HepG2 (cell line): ENCODE results near the gene OPA3.

Experiments used
- FIP1L1 ChIP-seq: fragments of 200-400 bp; formaldehyde crosslinking; IDR thresholded peaks from 2 replicates; pipeline ENCODE4 v1.6.1; 2018; ENCODE audit warnings: low read depth, mild to moderate bottlenecking, low read length, moderate library complexity, borderline replicate concordance; ENCODE audit not compliant: insufficient read depth
- MAFK ChIP-seq, 2 experiments: IDR thresholded peaks in 1 of 2; conservative IDR thresholded peaks in 1 of 2; 2 replicates each; pipeline ENCODE4 v1.6.1; 2011; ENCODE audit warnings: improper control_type of control experiment in 2 of 2, low read length in 2 of 2
- ZNF124 ChIP-seq: sonication (generic); formaldehyde crosslinking; IDR thresholded peaks from 2 replicates; pipeline ENCODE4 v1.4.0; 2020; ENCODE audit warnings: missing genetic modification reagents
- ZNF143 ChIP-seq: sonication (generic); formaldehyde crosslinking; IDR thresholded peaks from 2 replicates; pipeline ENCODE4 v1.4.0; 2020; ENCODE audit warnings: missing genetic modification reagents
- ZSCAN20 ChIP-seq: sonication (generic); formaldehyde crosslinking; IDR thresholded peaks from 2 replicates; pipeline ENCODE4 v1.4.0; 2020; ENCODE audit warnings: missing genetic modification reagents, mild to moderate bottlenecking, borderline replicate concordance
- TF ChIP-seq, protein P1 (sequence below): sonication (generic); formaldehyde crosslinking; IDR thresholded peaks from 2 replicates; pipeline ENCODE4 v1.5.0; 2020; ENCODE audit warnings: missing genetic modification reagents
- TF ChIP-seq, protein P2 (sequence below), 2 experiments: IDR thresholded peaks; 2 replicates each; pipeline ENCODE4 v1.6.1; 2011 to 2012; ENCODE audit warnings: low read length in 2 of 2, borderline replicate concordance in 1 of 2, low read depth in 1 of 2, mild to moderate bottlenecking in 1 of 2, moderate library complexity in 1 of 2

DNA sequence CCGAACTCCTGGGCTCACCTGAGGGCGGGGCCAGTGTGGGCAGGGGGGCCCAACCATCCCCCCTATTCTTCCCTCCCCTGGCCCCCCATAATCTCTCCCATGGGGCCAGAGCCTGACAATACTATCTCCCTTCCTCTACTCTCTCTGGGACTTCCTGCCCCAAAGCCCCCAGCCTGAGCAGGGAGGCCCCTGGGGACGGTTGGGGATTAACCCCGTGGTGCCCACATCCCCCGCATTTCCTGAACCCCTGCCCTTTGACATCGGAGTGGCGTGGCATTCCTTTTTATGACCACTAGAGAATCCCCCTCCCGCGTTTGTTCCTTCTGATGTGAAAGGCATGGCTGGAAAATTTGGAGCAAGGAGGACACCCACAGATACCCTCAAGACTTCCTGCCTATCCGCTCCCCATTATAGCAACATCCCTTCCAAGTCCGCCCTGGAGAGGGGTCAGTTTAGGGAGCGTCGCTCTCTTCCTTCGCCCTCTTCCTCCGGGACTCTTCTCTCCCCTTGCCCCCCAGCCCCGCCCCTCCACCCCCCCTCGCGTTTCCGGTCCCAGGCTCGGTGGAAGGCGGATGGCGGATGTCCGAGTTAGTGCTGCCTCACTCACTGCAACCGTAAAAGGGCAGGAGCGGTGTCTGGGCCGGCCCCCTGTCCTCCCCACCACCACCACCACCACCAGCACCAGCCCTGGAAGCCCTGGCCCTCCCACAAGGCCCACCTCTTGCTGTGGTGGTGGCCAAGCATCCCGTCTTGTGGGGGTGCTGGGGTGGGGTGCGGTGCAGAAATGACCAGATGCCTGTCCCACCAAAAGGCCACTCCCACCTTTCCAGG, 75.5 kb downstream of the OPA3 start:
- TF ChIP-seq, protein P1, sequence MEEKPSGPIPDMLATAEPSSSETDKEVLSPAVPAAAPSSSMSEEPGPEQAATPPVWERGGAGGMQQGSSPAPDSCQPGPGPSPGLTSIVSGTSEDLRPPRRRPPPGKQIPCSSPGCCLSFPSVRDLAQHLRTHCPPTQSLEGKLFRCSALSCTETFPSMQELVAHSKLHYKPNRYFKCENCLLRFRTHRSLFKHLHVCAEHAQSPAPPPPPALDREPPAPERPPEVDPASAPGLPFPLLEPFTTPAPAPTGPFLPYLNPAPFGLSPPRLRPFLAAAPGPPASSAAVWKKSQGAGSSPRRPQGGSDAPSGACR, result no peak
- no peak for TF ChIP-seq ZSCAN20 (CRISPR knock-in tag)
- TF ChIP-seq FIP1L1, result no peak
- TF ChIP-seq ZNF124, result no peak
- TF ChIP-seq ZNF143 (CRISPR knock-in tag), result no peak
- TF ChIP-seq, protein P2, sequence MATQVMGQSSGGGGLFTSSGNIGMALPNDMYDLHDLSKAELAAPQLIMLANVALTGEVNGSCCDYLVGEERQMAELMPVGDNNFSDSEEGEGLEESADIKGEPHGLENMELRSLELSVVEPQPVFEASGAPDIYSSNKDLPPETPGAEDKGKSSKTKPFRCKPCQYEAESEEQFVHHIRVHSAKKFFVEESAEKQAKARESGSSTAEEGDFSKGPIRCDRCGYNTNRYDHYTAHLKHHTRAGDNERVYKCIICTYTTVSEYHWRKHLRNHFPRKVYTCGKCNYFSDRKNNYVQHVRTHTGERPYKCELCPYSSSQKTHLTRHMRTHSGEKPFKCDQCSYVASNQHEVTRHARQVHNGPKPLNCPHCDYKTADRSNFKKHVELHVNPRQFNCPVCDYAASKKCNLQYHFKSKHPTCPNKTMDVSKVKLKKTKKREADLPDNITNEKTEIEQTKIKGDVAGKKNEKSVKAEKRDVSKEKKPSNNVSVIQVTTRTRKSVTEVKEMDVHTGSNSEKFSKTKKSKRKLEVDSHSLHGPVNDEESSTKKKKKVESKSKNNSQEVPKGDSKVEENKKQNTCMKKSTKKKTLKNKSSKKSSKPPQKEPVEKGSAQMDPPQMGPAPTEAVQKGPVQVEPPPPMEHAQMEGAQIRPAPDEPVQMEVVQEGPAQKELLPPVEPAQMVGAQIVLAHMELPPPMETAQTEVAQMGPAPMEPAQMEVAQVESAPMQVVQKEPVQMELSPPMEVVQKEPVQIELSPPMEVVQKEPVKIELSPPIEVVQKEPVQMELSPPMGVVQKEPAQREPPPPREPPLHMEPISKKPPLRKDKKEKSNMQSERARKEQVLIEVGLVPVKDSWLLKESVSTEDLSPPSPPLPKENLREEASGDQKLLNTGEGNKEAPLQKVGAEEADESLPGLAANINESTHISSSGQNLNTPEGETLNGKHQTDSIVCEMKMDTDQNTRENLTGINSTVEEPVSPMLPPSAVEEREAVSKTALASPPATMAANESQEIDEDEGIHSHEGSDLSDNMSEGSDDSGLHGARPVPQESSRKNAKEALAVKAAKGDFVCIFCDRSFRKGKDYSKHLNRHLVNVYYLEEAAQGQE (IDR thresholded peaks at IDR 0.05; ENCODE audit: borderline replicate concordance in 1 of 2, low read depth in 1 of 2, low read length in 2 of 2), result no peak
- no peak for TF ChIP-seq MAFK (conservative IDR thresholded peaks at IDR 0.05 in 1 of 2, IDR thresholded peaks at IDR 0.05 in 1 of 2; ENCODE audit: low read length in 2 of 2)
